ENCODE measurements around the gene FHIT. TPM values are rescaled to one million over a fixed set of nuclear protein-coding genes. Genes with fewer than 3 reads are reported as not detected.
A peak's percentile ranks its signal among the peaks of the same experiment; 100 is the strongest.
"Not testable (repeated sequence)": the region's sequence is repeated elsewhere in the genome, so short reads cannot be mapped to it uniquely, and the experiment has no call there.

FHIT gene
- total RNA-seq, 1 experiment from 2014 or later: 0.10 TPM

GRCh38 chr3:60708191-60708975, 542.9 kb downstream of the FHIT start:
- no peak for DNase-seq (ENCODE audit: low spot score)

GRCh38 chr3:60707452-60708020, 543.7 kb downstream of the FHIT start:
- DNase-seq (ENCODE audit: low spot score): no peak

GRCh38 chr3:60703956-60704736, 547.1 kb downstream of the FHIT start:
- DNase-seq (ENCODE audit: low spot score): peak; percentile 18

GRCh38 chr3:60703008-60703407, 548.2 kb downstream of the FHIT start:
- no peak for DNase-seq (ENCODE audit: low spot score)

- DNase-seq (ENCODE audit: low spot score): no peak
Observed at GRCh38 chr3:60698117-60698516, 553.1 kb downstream of the FHIT start.

GRCh38 chr3:60697132-60697531, 554.1 kb downstream of the FHIT start:
- DNase-seq (ENCODE audit: low spot score): no peak

- DNase-seq (ENCODE audit: low spot score): no peak
Observed at GRCh38 chr3:60696428-60697125, 554.7 kb downstream of the FHIT start.

GRCh38 chr3:60675424-60675823, 575.8 kb downstream of the FHIT start:
- no peak for DNase-seq (ENCODE audit: low spot score)

- DNase-seq (ENCODE audit: low spot score): no peak
Observed at GRCh38 chr3:60674870-60675269, 576.4 kb downstream of the FHIT start.

- no peak for DNase-seq (ENCODE audit: low spot score)
Observed at GRCh38 chr3:60673123-60673522, 578.1 kb downstream of the FHIT start.

GRCh38 chr3:60672337-60672736, 578.9 kb downstream of the FHIT start:
- DNase-seq (ENCODE audit: low spot score): not testable (repeated sequence)

GRCh38 chr3:60669636-60670035, 581.6 kb downstream of the FHIT start:
- DNase-seq (ENCODE audit: low spot score): no peak

GRCh38 chr3:60660026-60660425, 591.2 kb downstream of the FHIT start:
- DNase-seq (ENCODE audit: low spot score): no peak

- DNase-seq (ENCODE audit: low spot score): no peak
Observed at GRCh38 chr3:60659098-60659497, 592.2 kb downstream of the FHIT start.

- DNase-seq (ENCODE audit: low spot score): no peak
Observed at GRCh38 chr3:60657972-60658371, 593.3 kb downstream of the FHIT start.

GRCh38 chr3:60652829-60653228, 598.4 kb downstream of the FHIT start:
- DNase-seq (ENCODE audit: low spot score): no peak

GRCh38 chr3:60651799-60652198, 599.5 kb downstream of the FHIT start:
- DNase-seq (ENCODE audit: low spot score): no peak

GRCh38 chr3:60650171-60650570, 601.1 kb downstream of the FHIT start:
- no peak for DNase-seq (ENCODE audit: low spot score)

GRCh38 chr3:60645801-60646200, 605.5 kb downstream of the FHIT start:
- no peak for DNase-seq (ENCODE audit: low spot score)

GRCh38 chr3:60643831-60644230, 607.4 kb downstream of the FHIT start:
- no peak for DNase-seq (ENCODE audit: low spot score)

GRCh38 chr3:60641354-60641753, 609.9 kb downstream of the FHIT start:
- no peak for DNase-seq (ENCODE audit: low spot score)

- DNase-seq (ENCODE audit: low spot score): peak; percentile 31
Observed at GRCh38 chr3:60636846-60637245, 614.4 kb downstream of the FHIT start.

All from A172 (cell line).